KOPT-K1 (cell line): Measurements from ENCODE around the gene WLS.
"Not testable (repeated sequence)": the region's sequence is repeated elsewhere in the genome, so short reads cannot be mapped to it uniquely, and the experiment has no call there.

Experiments
- H3K27ac ChIP-seq: fragments of 200-600 bp; sonication (generic); 2 replicates; pipeline ENCODE4 v1.5.1; 2016; ENCODE audit warnings: antibody characterized with exemption, mild to moderate bottlenecking, low read depth, low read length; ENCODE audit not compliant: poor library complexity, severe bottlenecking
- H3K36me3 ChIP-seq: fragments of 200-600 bp; sonication (generic); 2 replicates; pipeline ENCODE4 v1.5.1; 2017; ENCODE audit warnings: antibody characterized with exemption, mild to moderate bottlenecking, low read length, moderate library complexity; ENCODE audit not compliant: insufficient read depth
- H3K9me3 ChIP-seq: fragments of 200-600 bp; sonication (generic); 2 replicates; pipeline ENCODE4 v1.5.1; 2017; ENCODE audit warnings: antibody characterized with exemption, low read length, mild to moderate bottlenecking; ENCODE audit not compliant: insufficient read depth, poor library complexity, severe bottlenecking

WLS gene

DNA sequence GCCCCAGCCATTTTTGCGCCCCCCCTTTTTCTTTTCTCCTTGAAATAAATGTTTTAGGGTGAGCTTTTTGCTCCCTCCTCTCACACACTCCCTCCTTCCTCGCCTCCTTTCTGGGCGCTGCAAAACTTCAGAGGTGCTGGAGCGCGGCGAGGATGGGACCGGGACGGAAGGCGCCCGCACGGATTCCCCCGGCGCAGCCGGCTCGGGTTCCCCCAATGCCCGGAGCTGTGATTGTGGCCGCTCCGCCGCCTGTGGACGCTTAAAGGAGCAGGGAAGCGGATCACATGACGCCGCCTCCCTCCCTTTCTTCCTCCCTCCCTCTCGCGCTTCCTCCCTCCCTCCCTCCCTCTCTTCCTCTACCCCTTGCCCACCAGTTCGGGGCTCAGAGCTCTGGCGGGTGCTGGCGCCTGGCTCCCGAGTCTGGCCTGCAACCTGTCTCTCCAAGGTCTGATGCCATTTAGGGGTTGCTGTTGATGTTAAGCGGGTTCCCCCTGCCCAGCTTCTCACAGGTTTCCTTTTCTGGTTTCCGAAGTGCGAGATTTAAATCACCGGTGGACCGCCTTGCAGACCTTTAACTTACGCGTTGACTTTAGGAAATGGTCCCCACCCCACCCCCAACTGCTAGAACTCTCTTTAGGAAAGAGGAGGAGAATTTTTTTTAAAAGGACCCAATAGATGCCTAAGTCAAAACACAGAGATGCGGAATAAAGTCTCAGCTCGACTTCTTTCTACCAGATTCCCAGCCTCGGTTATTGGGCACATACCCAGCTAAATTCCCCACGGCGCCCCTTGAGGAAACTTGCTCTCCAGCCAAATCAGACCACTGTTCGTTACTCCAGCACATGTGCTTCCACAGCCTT lies at the start of gene WLS:
Gene WLS, minus strand, starts transcription at position 235 of the 860 bp plus-strand sequence. Its CDS starts 224 bp downstream, at position 11.
- Histone ChIP-seq H3K9me3 (no peaks in the 10 kb centered on the region), H3K27ac (no peak within 1 kb of the TSS), H3K36me3 (no peaks in the 10 kb centered on the region)

DNA sequence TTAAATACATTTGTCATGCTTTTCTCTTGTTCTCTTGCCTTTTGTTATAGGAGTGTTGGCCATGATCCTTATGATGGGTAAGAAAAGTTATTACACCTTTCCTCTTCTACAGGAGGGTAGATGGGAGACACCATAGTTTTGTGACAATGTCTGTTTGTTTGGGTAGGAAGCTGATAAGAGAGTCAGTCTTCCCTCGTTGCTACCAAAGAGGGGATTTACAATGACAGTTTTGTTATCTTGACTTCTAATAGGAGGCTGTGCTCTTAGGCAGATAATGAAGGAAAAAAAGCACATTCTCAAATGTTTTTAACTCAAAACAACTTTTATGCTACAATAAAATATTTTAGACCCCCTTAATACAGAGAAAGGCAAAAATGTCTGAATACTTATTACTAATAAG lies 48.0 kb upstream of the WLS start:
- Histone ChIP-seq H3K36me3 (no peaks in the 10 kb centered on the region), H3K27ac (no peak overlapping the region), H3K9me3 (no peaks in the 10 kb centered on the region)

DNA sequence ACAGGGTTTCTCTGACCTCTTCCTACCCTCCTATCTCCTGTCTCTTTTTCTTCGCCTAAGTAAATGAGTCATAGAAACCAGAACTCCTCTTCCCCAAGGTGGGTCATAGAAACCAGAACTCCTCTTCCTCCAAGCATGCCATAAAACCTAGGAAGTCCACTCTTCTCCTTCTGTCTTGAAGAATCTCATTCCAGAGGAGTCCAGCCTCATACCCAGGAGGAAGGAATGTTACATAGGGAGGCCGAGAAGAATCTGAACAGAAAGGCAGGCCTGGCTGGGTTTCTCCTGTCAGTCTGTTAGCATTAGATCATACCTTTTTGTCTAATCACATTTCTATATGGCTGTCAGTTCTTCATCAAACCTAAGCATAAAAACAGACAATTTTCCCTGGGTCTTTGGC lies 47.5 kb upstream of the WLS start:
- Histone ChIP-seq H3K9me3 (no peaks in the 10 kb centered on the region), H3K27ac (no peak overlapping the region), H3K36me3 (no peaks in the 10 kb centered on the region)

DNA sequence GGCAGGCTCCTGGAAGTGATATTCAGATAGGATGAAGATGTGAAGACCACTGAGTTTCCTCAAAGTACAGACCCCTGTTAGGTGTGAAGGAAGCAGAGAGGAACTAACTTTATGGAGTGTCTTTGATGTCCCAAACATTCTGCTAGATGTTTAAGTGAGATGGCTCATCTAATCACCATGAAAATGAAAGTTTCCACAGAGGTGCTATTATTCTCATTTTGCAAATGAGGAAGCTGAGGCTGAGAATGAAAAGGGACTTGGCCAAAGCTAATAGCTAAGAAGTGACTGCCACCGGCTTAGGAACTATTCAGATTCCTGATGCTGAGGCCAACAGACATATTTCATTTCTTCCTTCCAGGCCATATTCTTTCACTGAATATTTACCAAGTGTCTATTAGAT lies 45.9 kb upstream of the WLS start:
- Histone ChIP-seq H3K36me3 (no peaks in the 10 kb centered on the region), H3K27ac (no peak overlapping the region), H3K9me3 (no peaks in the 10 kb centered on the region)

DNA sequence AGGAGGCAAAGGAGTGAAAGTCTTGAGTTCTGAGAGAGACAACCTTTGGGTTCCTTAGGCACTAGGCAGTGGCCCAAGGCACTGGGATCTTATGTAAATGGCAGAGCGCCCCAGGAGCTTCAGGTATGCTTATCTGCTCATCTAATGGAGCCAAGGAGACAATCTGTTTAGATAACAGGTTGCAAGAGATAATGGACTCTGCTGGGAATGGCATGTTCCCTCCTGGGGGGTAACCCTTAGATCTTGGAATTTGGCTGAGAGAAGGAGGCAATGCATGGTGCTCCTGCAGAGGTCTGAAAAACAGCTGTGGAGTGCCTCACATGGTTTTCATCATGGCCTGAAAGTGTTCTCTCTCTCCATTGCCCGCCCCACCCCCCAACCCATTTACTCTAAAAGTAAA lies 44.1 kb upstream of the WLS start:
- H3K36me3 ChIP-seq, result no peaks in the 10 kb centered on the region
- H3K27ac ChIP-seq, result no peak overlapping the region
- no peaks in the 10 kb centered on the region for H3K9me3 ChIP-seq

DNA sequence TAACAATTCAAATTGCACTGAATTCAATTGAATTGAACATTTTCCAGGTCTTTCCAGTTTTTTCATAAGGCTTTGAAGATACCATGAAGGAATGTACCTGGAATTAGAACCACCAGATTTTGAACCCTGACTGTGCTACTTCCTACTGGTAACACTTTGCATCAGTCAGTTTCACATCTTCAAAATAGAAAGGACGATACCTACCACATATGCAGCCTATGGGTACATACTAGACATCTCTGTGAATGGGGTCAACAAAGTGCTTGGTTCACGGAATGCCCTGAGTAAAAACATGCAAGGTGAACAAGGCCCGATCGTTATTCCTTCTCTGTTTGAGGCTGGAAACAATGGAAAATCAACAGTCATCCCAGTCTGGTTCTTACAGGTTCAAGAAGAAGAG lies 41.2 kb upstream of the WLS start:
- Histone ChIP-seq H3K36me3 (no peaks in the 10 kb centered on the region), H3K27ac (no peak overlapping the region), H3K9me3 (no peaks in the 10 kb centered on the region)

DNA sequence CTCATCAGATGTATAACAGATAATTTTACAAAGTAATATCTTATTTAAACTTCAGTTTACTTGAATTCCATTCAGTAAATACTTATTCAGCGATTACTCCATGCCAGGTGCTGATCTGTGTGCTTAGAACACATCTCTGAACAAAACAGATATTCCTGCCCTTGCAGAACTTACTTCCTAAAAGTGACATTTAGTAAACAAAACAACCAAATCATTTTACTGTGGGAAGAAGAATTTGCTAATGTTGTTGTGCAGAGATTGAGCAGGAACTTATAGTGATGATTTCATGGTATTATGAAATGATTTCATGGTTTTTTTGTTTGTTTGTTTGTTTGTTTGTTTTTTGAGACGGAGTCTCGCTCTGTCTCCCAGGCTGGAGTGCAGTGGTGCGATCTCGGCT lies 39.3 kb upstream of the WLS start:
- Histone ChIP-seq H3K27ac (no peak overlapping the region), H3K9me3 (no peaks in the 10 kb centered on the region), H3K36me3 (no peaks in the 10 kb centered on the region)

DNA sequence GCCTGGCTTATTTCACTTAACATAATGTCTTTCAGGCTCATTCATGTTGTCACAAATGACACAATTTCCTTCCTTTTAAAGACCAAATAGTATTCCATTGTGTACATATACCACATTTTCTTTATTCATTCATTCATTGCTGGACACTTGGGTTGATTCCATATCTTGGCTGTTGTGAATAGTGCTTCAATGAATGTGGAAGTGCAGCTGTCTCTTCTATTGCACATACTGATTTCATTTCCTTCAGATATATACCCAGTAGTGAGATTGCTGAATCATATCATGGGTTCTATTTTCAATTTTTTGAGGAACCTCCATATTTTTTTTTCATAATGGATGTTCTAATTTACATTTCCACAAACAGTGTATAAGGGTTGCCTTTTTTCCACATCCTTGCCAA lies 38.6 kb upstream of the WLS start:
- Histone ChIP-seq H3K9me3 (no peaks in the 10 kb centered on the region), H3K36me3 (no peaks in the 10 kb centered on the region), H3K27ac (no peak overlapping the region)

DNA sequence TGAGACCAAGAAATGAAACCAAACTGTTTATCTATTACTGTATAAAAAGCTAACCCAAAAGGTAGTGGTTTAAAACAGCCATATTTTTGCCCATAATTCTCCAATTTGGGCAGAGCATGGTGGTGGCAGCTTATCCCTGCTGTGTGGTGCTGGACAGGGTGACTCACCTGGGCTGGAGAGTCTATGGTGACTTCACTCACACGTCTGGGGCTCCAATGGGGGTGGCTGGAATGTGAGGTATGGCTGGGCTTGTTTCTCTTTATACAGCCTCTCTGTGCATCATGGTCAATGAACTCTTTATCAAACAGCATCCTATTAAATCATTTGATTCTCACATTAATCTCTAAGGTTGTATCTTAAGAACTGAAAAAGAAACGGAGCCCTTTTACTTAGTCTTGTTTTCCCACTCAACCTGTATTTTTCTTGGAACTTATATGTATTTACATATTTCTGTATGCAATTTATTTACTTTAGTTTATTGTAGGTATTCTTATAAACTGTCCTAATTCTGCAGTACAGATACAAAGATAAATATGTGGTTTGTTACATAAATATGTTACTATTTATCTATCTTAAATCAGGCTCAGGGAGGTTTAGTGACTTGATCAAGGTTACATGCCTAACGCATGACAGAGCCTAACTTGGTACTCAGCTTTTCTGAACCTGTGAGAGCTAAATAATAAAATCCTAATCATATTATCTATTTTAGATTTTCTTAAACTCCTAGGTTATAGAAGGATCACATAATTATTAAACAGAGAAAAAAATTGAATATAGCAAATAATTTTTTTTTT lies 37.5 kb upstream of the WLS start:
- H3K27ac ChIP-seq, result no peak overlapping the region
- H3K36me3 ChIP-seq, result no peaks in the 10 kb centered on the region
- no peaks in the 10 kb centered on the region for H3K9me3 ChIP-seq

DNA sequence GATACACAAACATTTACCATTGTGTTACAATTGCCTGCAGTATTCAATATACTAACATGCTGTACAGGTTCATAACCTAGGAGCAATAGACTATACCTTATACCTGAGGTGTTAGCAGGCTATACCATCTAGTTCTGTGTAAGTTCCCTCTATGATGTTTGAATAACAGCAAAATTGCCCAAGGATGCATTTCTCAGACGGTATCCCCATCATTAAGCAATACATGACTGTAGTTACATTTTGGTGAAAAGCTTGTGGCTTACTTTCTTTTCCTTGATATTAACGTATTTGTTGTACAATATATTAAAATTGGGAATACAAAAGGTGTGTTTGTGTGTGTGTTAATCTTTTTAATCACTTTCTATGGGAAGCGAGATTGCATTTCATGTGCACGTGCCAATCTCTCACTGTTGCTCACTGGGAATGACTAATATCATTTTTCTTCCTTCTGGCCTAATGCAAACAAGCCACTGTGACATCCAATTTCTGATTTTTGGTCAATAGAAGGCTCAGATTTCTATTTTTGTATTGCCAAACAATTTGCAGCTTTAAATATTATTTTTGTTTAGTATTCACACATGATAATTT lies 36.7 kb upstream of the WLS start:
- no peaks in the 10 kb centered on the region for H3K9me3 ChIP-seq
- H3K27ac ChIP-seq, result no peak overlapping the region
- no peaks in the 10 kb centered on the region for H3K36me3 ChIP-seq

DNA sequence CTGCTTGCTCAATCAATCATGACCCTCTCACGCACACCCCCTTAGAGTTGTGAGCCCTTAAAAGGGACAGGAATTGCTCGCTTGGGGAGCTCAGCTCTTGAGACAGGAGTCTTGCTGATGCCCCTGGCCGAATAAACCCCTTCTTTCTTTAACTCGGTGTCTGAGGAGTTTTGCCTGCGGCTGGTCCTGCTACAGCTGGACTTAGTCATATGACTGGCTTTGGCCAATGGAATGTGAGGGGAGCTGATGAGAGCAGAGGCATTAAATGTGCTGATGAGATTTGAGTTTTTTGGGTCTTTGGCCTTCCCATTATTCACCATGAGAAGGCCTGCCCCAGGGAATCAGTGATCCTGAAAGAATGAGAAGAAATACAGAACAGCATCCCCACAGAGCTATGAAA lies 24.5 kb upstream of the WLS start:
- H3K27ac ChIP-seq, H3K9me3 ChIP-seq, H3K36me3 ChIP-seq: not testable (repeated sequence)

DNA sequence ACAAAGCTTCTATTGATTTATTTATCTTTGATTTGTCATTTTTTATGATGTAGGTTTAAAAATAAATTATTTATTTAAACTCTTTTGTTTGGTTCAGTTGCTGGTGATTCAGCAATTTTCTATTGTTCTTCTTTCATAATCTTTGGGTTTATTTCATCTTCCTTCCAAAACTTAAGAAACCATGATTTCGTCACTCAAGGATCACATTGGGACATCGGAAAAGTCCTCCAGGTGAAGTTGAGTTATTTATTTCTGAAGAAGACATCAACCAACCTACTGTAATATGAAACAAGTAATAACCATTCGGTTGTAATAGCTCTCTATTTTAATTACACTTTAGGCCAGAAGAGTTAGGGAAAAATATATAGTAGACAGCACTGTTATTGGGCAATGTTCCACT lies 23.0 kb upstream of the WLS start:
- H3K9me3 ChIP-seq, result no peaks in the 10 kb centered on the region
- no peak overlapping the region for H3K27ac ChIP-seq
- H3K36me3 ChIP-seq, result no peaks in the 10 kb centered on the region

DNA sequence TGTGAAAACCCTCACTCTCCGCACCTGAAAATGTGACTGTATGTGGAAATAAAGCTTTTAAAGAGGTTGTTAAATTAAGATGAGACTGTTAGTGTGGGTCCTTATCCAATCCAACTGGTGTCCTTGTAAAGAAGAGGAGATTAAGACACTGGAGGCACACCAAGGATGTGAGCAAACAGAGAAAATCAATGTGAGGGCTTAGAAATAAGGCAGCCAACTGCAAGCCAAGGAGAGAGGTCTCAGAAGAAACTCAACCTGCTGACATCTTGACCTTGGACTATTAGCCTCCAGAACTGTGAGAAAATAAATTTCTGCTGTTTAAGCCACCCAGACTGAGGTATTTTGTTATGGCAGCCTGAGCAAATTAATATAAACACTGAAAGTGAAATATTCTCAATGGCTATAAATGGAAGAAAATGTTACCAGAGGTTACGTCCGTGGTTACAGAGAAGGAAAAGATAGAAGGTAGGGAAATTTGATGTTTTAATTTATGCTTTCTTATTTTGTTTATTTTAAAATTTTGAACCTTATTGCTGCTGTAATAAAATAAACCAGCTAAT lies 22.4 kb upstream of the WLS start:
- Histone ChIP-seq H3K9me3 (no peaks in the 10 kb centered on the region), H3K36me3 (no peaks in the 10 kb centered on the region), H3K27ac (no peak overlapping the region)

DNA sequence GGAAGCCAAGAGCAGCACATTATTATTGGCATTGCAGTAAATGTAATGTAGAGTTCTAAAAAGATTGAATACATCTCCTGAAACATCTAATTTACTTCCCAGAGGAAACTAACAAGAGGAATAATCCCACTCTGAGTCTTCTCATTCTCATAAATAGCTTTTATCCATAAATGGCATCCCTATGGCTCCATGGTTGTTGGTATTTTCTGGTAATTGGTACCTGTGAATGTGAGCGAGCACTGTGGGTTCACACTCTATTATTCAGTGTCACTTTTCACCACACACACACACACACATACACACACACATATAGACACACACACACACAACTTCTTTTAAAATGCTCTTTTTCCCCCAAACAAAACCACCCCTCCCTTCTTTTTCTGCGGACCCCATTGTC lies 4.7 kb upstream of the WLS start:
- H3K27ac ChIP-seq, result no peak overlapping the region
- no peaks in the 10 kb centered on the region for H3K36me3 ChIP-seq
- no peaks in the 10 kb centered on the region for H3K9me3 ChIP-seq

DNA sequence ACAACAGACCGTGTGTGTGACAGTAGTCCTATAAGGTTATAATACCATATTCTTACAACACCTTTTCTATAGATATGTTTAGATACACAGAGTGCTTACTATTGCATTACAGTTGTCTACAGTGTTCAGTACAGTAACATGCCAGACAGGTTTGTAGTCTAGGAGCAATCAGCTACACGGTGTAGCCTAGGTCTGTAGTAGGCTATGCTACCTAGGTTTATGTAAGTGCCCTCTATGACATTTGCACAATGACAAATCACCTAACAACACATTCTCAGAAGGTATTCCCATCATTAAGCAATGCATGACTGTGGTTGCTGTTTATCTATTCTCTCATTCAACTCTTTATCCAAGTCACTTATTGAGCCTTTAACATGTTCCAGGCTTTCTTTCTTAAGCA lies 1.8 kb upstream of the WLS start:
- H3K9me3 ChIP-seq, result no peaks in the 10 kb centered on the region
- H3K27ac ChIP-seq, result no peak overlapping the region
- no peaks in the 10 kb centered on the region for H3K36me3 ChIP-seq
